GM19467 (cell line): ENCODE data around the gene IQSEC1.
"Not testable (repeated sequence)": the region's sequence is repeated elsewhere in the genome, so short reads cannot be mapped to it uniquely, and the experiment has no call there.

ENCODE experiments used
- ATAC-seq: cut with Tn5 transposase; IDR thresholded peaks from one replicate; pipeline ENCODE4 v1.9.1; 2021; ENCODE audit warnings: mild to moderate bottlenecking, moderate library complexity; ENCODE audit not compliant: unreplicated experiment

IQSEC1 gene

DNA sequence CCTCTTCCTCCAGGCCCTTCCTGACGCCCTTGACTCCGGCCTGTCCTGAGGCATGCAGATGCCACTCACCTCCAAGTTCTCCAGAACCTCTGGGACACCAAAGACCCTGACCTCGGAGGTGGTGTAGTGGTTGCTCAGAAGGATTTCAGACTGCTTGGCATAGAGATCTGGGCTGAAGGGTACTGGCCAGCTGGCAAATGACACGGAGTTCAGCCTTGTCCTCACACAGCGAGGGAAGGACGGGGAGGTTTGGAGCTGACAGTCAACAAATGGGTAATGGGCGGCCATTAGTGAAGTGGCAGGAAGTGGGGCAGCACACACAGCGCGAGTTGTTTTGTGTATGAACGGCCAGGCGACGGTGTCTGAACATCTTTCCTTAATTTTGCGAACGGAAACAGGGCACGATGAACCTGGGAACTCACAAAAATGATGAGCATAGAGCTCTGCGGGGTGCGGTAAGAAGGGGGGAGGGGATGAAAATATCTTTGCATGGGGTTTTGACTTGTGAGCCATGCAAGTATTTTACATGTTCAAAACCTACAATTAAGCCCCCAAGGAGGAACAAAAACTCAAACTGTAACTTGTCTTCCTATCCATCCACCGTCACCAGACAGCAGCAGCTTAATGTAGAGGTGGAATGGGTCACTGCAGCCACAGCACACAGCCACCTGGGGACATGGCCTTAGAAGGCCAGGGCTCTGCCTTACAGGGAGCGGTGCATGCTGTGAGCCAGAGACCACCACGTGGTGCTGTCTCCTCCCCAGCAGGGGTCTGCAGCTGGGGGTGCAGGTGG, 188.2 kb downstream of the IQSEC1 start:
- ATAC-seq, result no peak

DNA sequence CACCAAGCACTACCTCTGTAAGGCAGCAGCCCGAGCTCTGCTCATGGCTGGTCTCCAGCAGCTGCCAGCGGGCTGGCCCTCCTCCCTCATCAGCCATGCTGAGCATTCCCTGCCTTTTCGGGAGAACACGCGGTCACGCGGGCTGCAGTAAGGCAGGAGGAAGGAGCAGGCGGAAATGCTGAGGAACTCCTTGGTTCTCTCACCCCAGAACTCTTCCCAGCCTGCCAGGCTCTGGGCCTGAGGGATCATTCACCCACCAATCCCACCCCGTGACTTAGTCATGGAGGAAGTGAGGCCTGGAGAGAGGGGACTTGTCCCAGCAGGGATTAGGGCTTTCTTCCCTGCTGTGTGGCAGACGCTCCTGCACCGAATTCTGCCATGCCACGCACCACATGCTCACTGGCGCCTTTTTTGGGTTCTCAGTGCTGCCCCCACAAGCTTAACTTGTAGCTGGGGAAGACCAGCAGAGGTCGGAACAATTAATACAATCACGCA, 189.0 kb downstream of the IQSEC1 start:
- ATAC-seq, result no peak

- no peak for ATAC-seq
Measured at GRCh38 chr3:12882336-12883310, 190.6 kb downstream of the IQSEC1 start.

- ATAC-seq, result not testable (repeated sequence)
Measured at GRCh38 chr3:12881858-12882257, 191.4 kb downstream of the IQSEC1 start.

- no peak for ATAC-seq
Measured at GRCh38 chr3:12879191-12879815, 193.9 kb downstream of the IQSEC1 start.

DNA sequence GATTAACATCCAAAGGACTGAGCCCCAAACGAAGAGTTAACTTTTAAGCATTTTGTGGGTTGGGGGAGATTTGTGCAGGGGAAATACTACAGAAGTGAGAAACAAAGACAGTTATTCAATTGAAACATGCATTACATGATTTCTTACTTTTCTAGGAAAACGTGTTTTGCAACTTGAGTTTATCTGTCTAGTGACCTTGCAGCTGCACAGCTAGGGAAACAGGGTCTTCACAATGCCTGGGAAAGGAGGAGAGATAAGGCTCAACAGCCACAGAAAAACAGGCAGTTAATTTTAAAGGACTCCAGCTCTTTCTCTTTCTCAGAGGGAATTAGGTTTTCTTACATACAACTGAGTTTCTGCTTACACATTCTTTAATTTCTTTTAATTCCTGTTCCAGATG, 194.5 kb downstream of the IQSEC1 start:
- not testable (repeated sequence) for ATAC-seq

DNA sequence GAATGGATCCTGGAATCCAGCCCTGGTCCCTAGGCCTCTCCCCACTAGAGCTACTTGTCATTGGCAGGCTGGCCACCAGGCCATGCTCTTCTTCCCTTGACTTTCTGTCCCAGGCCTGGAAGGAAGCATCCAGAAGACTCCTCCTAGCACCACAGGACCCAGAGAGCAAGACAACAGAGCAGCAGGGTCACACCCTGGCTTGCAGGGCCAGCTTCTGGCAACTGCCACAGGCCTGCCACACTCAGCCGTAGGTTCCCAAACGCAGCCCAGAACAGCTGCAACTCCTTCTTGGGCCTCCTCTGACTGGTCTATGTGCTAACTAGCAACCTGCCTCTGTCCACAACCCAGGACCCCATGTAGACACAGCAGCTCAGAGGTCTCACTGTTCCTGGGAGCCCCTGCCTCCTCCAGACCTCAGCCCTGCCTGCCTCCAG, 195.1 kb downstream of the IQSEC1 start:
- ATAC-seq, result no peak

DNA sequence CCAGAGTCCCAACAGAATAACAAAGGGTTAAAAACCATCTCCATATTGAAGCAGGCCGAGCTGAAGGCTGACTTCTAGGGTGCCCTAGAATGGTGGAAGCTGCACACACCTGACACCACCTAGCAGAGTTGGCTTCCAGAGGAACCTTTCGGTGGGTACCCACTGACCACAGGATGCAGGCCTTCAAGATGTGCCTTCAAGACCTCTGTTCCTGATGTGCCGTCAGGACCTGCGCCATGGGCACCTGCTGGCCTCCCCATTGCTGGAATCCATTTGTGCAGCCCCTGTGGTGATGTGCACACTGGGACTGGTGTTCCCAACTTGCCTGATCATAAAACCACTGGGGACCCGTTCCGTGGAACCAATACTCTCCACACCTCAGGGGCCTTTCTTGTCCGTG, 196.2 kb downstream of the IQSEC1 start:
- ATAC-seq, result no peak

GRCh38 chr3:12875857-12876836, 197.1 kb downstream of the IQSEC1 start:
- ATAC-seq, result no peak

DNA sequence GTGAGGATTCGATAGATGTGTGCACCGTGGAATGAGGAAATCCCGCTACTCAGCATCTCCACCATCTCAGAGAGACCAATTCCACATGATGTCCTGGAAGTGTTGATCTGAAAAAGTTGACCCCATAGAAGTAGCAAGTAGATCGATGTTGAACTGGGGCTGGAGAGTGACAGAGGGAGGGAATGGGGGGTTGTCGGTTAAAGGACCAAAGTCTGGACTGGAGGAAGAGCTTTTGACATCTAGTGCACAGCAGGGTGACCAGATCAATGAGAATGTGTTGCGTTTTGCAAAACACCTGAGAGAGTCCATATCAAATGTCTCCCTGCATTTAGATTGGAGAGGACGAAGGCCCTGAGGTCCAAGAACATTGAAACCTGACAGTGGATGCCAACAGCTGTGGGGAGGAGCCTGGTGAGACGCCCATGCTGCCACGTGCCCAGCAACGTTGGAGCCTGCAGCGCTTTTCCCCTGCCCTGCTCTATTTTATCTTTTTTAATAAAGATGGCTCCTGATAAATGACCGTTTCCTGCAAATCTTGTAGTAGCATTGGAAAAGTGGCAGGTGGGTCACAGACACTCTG, 201.7 kb downstream of the IQSEC1 start:
- ATAC-seq, result no peak

DNA sequence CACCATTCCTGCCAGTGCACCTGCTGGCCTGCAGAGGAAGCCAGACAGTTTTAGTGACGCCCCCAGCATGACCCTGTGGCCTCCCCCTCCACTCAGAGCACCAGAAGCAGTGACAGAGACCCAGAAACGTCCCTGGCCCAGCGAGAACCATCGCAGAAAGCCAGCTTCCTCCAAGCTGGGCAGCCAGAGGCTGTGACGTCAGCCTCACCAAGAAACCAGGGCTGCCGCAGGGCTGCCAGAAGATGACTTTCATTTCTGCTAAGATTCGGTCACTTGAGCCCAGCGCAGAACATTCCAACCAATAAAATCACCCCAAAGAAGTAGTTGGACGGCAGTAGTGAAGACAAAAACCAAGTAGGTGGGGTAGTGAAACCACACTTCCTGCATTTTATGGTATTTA, 202.3 kb downstream of the IQSEC1 start:
- no peak for ATAC-seq

DNA sequence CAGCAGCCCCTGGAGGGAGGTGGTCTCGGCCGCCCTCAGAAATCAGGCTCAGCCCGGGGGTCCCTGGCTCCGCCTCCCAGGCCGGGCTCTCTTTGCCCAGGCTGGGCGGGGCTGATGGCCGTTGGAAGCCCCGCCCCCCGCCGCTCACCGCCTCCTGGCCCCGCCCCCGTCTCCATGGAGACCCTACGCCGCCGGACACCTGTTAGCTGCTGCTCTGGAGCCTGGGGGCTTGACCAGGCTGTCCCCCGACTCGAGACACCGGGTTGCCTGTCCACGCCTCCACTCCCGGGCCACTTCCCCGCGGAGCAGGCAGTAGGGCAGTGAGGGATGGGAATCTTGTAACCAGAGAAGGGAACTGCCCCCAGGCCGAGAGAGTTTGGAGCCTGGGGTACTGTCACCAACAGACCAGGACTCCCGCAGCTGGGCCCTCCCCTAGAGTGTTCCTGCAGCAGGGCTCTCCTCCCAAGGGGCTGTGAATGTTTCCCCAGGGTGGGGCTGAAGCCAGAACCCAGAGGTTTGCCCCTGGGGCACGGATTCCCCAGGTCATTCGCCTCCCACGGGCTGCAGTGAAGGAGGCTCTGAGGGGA, 204.1 kb downstream of the IQSEC1 start:
- peak; percentile 46 for ATAC-seq

DNA sequence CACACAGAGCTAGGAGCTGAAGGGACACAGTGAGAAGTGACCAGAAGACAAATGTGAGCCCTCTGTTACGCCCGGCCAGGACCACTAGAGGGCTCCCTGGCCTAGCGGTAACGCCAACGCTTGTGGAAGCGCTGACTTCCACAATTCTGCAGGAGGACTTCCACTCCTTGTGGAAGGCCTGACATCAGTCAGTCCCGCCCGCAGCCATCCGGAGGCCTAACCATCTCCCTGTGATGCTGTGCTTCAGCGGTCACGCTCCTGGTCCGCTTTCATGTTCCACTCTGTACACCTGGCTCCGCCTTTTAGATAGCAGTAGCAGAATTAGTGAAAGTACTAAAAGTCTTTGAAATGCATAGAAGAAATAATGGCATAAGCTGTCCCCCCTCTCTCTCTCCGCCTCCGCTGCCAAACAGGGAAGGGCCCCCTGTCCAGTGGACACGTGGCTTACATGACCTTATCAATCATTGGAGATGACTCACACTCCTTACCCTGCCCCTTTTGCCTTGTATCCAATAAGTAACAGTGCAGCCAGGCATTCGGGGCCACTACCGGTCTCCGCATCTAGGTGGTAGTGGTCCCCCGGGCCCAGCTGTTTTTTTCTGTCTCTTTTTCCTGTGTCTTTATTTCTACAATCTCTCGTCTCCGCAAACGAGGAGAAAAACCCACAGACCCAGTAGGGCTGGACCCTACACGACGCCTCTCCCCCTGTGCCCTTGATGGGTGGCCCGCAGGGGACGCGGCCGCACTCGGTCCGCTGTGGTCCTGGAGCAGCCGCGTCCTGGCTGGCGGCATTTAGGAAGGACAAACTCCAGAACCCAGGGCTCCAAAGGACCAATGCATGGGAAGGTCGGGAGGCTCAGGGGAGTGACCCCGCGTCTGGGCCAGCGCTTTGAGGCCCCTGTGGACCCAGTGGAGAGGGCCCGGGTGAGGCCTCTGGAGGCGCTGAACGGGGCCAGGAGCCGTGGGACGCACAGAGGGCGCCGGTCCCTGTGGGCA, 204.9 kb downstream of the IQSEC1 start:
- ATAC-seq, result peak; percentile 55

DNA sequence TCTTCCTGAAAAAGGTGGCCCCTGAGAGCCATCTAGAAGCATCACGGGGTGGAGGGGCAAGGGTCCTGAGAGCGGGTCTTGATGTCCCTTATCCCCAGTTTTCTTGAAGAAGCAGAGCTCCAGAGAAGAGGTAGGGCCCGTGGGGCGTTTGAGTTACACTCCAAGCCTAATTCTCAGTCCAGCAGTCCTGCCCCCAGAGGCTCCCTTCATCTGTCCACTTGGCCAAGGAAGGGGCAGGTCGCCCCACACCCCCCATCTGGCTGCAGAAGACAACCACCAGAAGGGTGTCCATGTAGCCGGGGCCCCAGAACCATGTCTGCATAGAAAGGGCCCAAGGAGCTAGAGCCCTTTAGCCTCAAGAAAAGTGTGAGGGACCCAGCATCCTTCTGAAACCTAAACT, 206.4 kb downstream of the IQSEC1 start:
- ATAC-seq, result no peak

- no peak for ATAC-seq
Measured at GRCh38 chr3:12865271-12865670, 208.0 kb downstream of the IQSEC1 start.

DNA sequence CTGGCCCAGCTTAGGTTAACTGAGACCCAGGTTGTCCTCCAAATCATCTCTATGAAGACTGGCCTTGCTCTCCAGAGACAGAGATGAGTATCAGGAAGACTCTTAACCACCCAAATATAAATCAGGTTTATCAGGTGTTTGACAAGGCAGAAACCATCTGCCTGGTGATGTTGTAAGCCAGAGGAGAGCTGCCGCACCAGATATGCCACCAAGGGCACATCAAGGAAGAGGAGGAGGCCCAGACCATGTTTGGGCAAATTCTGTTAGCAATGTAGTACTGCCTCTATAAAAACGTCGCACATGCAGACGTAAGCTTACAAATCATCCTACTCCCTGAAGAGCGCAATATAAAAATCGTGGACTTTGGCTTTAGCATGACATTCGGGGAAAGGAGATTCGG, 210.8 kb downstream of the IQSEC1 start:
- no peak for ATAC-seq

DNA sequence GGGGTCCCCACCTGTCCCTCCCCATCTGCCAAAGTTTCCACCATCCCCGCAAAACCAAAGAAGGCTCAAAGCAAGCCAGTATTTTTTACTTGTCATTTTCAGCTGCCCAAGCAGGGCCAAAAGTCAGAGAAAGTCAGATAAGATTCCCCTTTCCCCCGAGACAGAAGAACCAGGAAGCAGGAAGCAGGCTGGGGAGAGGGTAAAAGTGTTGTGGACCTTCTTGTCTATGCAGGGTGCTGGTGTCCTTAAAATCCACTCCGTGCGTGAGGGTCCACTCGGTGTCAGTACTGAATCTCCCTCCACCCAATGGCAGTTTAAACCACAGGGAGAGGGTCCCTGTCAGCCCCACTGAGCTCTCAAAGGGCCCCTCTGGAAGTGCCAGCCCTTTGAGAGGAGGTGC, 211.6 kb downstream of the IQSEC1 start:
- no peak for ATAC-seq

GRCh38 chr3:12859840-12860239, 213.4 kb downstream of the IQSEC1 start:
- ATAC-seq, result no peak
